GM19238 (cell line): ENCODE results near the gene EMCN.
"Not testable (repeated sequence)": the region's sequence is repeated elsewhere in the genome, so short reads cannot be mapped to it uniquely, and the experiment has no call there.

Experiments used
- DNase-seq: peaks from one replicate; pipeline ENCODE4 v3.0.0; 2011; ENCODE audit warnings: low spot score; ENCODE audit not compliant: insufficient read length

EMCN gene

DNA sequence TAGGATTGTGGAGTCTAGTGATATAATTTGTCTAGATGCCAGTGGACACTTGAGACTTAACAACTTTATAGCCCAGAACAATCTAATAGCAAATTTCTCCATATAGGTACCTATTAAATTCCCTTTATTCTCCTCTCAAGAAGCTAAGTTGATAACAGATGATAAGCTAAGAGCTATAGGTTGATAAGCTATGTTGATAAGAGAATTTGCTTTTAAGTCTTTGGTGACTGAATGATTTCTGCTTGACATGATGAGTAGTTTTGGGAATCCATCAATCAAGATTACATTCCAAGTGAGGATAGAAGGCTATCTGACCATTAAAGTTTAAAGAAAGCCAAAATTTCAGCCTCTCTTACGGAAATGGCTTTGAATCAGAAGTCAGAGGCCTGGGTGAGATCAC is 131.6 kb downstream of the EMCN start:
- no peak for DNase-seq

DNA sequence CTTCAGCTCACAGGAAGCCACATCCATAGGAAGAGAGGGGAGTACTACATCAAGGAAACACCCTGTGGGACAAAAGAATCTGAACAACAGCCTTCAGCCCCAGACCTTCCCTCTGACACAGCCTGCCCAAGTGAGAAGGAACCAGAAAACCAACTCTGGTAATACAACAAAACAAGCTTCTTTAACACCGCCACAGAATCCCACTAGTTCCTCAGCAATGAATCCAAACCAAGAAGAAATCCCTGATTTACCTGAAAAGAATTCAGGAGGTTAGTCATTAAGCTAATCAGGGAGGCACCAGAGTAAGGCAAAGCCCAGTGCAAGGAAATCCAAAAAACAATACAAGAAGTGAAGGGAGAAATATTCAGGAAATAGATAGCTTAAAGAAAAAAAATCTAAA is 137.4 kb downstream of the EMCN start:
- not testable (repeated sequence) for DNase-seq

DNA sequence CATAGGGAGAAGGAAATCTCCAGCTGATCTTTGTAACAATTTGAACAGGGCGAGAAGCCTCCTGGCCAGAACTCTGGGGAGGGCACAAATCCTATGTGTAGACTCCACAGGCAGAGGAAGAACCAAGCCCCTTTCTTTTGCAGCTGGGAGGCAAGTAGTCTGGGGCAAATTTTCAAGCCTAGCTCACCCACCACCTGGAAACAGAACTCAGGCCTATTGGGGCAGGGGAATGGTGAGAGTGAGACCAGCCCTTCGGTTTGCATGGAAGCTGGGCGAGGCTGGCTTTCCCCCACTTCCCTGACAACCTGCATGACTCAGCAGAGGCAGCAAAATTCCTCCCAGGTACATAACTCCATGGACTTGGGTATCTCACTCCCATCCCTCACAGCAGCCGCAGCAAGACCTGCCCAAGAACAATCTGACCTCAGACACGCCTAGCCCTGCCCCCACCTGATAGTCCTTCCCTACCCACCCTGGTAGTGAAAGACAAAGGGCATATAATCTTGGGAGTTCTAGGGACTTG is 138.2 kb downstream of the EMCN start:
- DNase-seq: no peak

DNA sequence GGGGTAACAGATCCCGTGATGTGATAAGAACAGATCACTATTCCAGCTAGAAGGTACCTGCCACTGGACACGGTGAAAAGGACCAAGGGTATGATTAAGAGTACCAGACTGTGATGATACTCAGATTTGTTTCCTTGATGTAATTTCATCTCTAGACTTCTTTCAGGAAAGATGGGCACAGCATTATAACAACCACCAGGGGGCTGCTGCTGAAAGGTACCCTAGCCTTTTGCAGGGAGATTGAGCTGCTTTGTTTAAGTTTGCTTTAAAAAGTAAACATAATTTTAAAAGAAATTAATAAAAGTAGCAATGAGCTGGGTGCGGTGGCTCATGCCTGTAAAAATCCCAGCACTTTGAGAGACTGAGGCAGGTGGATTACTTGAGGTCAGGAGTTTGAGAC is 145.4 kb downstream of the EMCN start:
- no peak for DNase-seq

DNA sequence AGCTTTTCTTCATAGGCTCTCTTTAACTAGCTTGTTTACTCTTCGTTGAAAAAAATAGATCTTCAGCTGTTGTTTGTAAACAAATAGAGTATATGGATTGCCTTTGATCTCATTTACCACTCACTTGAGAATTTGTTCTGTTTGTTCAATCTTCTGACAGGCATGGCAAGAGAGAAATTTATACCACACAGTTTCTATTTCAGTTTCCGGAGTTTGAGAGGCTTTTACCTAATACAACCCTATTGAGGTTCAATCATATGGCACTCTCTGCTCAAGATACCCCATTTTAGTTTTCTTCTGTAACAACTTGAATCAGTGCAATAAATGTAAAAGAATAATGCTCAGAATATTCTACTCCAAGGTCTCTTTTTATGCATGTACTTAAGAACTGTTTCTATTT is 148.0 kb downstream of the EMCN start:
- DNase-seq: no peak

DNA sequence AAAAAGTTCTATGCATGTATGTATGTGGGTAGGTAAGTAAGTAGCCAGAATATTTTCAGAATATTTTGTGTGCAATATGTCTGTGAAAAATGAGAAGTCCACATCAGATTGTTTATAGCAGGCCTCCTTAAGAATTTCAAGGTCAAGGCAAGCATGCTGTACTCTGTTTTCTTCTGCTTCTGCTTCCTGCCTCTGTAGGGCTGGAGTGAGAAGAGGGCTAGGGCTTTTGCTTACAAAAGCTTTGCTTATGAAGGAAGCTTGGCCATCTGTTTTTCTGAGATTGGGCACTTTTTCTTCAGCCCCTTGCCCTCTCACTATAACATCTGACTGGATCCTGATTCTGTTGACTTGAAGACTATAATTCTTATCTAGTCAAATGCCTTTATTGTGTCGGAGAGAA is 150.4 kb downstream of the EMCN start:
- no peak for DNase-seq

DNA sequence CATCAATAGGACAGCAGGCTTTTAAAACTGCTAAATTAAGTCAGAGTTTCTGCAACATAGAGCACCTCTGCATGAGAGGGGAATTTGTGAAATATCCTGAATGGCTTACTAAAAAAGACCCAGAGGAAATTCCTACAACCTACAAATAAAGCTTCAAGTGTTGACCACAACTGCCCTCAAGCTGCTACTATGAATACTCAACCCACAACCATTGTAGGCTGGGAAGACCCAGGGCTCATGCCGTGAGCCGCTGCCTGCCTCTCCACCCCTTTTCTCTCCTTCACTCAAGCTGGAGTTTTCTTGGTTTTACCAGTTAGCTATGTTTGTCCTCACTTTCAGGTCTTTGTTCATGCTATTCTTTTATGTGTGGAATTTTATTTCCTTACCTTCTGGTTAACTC is 151.6 kb downstream of the EMCN start:
- DNase-seq: no peak

DNA sequence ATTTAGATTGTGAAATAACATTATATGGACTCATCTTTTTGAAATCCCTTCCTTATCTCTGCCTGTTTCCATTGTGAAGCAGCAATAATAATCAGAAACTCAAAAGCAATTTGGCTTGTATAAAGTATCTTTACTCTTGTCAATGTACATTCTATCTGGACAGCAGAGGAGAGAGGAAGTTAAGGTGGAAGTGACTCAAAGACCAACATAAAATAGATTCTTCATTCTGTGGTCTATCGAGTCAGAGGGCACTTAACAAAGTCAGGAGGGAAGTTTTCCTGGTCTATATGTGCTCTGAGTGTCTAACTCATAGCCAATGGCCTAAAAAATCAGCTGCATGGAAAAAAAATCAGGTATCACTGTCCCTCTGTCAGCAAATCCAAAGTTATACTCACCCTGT is 155.5 kb downstream of the EMCN start:
- DNase-seq: no peak

DNA sequence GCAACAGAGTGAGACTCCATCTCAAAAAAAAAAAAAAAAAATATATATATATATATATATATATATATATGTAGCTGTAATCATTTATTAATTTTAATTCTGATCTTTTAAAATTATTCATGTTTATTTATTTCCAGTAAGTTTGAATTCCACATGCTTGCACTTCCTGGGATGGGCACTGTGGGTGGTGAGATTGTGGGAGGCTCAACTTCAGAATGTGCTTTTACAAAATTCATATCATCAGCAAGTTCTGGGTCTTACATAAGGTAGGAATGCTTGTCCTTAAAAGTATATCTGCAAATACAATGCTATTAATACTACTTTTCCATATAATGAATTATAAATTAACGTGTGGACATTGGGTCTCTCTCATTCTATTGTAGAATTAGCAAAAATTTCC is 156.5 kb downstream of the EMCN start:
- no peak for DNase-seq

DNA sequence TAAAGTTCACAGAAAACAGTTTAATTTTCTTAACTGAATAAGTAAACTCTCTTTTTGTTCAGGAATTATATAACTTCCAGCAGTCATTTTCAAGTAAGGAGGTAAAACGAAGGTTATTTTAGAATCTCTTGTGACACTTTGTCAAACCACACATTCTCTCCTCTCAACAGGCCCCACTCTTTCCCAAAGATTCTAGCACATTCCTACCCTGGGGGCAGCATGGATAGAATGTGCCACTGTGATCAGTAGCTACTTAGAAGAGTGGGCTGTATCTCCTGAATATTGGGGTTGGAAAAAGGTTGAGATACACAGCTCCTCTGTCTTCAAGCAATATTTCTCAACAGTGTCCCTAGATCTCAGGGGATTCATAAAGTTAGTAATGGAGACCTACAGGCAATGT is 157.6 kb downstream of the EMCN start:
- DNase-seq: no peak

DNA sequence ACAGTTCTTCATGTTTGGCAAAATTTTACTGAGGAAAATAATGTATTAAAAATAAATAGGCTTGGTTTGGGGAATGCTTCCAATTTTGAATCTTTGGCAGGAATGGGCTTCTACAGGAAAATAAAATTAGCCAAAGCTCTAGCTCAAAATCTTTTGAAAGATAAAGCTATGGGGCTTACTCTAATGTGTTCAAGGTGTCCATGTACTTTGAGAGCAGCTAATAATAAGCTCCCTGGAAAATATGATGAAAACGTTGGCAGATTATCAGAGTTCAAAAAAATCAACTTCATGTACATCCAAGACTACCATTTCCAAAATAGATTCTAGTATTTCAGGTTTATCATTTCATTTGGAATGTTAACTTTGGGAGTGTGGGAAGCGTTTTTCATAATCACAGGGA is 158.4 kb downstream of the EMCN start:
- DNase-seq: no peak

DNA sequence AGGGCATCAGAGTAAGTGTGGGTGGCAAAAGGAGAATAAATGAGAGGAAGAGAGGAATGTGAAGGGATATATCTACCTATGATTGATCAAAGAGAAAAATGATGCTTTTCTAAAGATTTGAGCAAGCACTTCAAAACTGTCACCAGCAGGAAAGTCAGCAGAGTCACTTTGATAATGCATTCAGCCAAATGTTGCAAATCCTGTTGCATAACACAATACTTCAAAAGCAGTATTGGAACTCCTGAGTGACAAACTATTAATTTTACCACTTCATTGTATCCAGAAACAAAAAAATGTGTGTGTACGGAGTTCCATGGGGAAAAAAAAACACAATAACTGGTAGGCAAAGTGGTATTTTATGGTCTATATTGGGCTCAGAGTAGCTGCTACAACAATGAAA is 160.3 kb downstream of the EMCN start:
- DNase-seq: no peak

DNA sequence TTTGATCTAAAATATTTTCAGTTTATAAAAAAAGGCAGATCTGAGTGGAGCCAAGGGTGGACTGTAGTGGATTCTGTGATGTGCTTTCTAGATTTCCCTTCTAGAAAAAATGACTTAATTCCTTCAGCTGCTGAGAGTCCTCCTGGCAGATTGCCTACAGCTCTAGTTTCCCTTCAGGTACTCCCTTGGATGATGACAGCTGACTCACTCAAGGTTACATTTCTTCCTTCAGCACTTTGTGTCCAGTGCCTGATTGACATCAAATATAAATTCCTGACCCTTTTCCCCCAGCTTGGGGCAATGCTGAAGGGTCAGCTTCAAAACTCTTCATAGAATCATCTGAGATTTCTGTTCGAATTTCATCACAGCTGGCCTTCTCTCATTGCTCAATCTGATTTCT is 161.7 kb downstream of the EMCN start:
- DNase-seq: no peak

DNA sequence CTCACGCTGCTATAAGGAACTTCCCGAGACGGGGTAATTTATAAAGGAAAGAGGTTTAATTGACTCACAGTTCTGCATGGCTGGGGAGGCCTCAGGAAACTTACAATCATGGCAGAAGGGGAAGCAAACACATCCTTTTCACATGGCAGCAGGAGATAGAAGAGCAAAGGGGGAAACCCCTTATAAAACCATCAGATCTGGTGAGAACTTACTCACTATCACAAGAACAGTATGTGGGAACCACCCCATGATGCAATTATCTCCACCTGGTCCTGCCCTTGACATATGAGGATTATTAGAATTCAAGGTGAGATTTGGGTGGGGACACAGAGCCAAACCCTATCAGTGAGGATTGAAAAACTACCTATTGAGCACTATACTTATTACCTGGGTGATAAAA is 165.5 kb downstream of the EMCN start:
- DNase-seq: not testable (repeated sequence)

DNA sequence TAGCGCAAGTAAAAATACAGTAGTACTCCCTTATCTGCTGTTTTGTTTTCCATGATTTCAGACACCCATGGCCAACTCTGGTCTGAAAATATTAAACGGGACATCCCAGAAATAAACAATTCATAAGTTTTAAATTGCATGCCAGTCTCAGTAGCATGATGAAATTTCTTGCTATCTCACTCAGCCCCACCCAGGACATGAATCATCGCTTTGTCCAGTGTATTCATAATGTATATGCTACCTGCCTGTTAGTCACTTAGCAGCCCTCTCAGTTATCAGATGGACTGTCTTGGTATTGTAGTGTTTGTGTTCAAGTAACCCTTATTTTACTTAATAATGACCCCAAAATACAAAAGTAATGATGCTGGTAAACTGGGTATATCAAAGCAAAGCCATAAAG is 169.3 kb downstream of the EMCN start:
- no peak for DNase-seq

DNA sequence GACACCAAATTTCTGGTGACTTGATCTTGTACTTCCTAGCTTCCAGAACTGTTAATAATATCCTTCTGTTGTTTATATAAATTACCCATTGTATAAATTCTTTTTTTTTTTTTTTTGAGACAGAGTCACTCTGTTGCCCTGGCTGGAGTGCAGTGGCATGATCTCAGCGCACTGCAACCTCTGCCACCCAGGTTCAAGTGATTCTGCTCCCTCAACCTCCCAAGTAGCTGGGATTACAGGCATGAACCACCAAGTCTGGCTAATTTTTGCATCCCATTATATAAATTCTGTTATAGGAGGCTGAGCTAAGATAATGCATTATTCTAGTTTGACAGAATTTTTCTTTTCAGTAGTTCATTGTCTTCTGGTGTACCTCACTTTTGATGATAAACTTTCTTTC is 170.6 kb downstream of the EMCN start:
- DNase-seq: no peak

DNA sequence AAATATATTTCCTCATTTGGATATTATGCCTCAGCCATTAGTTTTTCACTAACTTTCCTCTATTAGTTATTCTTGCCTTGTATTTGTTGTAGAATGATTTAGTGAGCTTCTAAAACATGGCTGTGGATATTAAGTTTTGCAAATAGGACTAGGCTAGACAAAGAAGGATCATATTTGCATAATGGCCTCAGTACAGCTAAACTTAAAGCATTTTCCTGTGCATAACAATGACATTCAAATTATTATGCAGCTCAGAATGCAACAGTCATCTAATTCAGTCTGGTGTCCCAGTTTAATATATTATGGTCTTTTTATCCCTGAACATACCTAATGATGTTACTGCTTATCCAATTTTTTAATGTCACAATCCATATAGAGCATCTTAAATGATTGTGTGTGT is 172.2 kb downstream of the EMCN start:
- no peak for DNase-seq
